ENCODE measurements around the gene AADACL4. TPM values are rescaled to one million over a fixed set of nuclear protein-coding genes. Genes with fewer than 3 reads are reported as not detected.

AADACL4 gene
- total and polyA plus RNA-seq, 10 of the 15 experiments (the other 5 are each of a cell fraction or from before 2014, with no cell fraction given): not detected

DNA sequence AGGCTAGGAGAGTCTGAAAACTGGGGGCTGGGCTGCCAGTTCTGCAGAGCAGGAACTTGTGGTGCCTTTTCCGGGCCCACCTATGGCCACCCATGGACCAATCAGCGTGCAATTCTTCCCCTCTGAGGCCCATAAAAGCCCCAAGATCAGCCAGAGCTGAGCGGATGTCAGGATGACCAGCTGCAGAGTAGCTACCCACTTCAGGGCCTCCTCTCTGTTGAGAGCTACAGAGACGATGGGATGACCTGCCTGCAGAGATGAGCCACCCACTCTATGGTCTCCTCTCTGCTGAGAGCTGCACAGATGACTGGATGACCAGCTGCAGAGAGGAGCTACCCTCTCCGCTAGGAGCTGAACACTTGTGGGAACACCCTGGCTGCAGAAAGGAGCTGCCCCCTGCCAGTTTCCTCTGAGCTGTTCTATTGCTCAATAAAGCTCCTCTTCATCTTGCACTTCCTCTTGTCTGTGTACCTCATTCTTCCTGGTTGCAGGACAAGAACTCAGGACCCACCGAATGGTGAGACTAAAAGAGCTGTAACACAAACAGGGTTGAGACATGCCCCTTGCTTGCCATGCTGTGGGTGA, 12.8 kb upstream of the AADACL4 start:
- H3K36me3 ChIP-seq (ENCODE audit: control insufficient read depth in 2 of 2, insufficient read depth in 2 of 2, low read length in 1 of 2): no peaks in the 10 kb centered on the region
- H3K79me2 ChIP-seq (ENCODE audit: control insufficient read depth, insufficient read depth, low read length): no peaks in the 10 kb centered on the region
- TF ChIP-seq ZBTB4 (CRISPR knock-in tag; IDR thresholded peaks at IDR 0.05) (no peak), CBX3 (IDR thresholded peaks at IDR 0.05; ENCODE audit: borderline replicate concordance, low read depth) (no peak), ESRRA (IDR thresholded peaks at IDR 0.05; ENCODE audit: low read length) (no peak), TAF1 (IDR thresholded peaks at IDR 0.05; ENCODE audit: borderline replicate concordance, low read depth, low read length) (no peak), IKZF1 (conservative IDR thresholded peaks at IDR 0.05) (no peak), MTA3 (IDR thresholded peaks at IDR 0.05; ENCODE audit: borderline replicate concordance, low read length) (no peak), YY1 (IDR thresholded peaks at IDR 0.05; ENCODE audit: low read depth, low read length) (no peak), RELB (IDR thresholded peaks at IDR 0.05; ENCODE audit: low read depth) (no peak), BCL11A (IDR thresholded peaks at IDR 0.05; ENCODE audit: low read depth, low read length) (no peak)
- no TSS peak for BruUV-seq (replicated peaks)
- WGBS (ENCODE audit: insufficient coverage, insufficient replicate concordance, low lambda C conversion rate, missing lambda C conversion rate): 25% methylated on average over 6 of the region's 6 CpGs
- in situ Hi-C loops (cut with MboI) (no loop called here), intact Hi-C loops (cut with micrococcal nuclease; ENCODE audit: unreplicated experiment) (no loop called here)
- ChIA-PET CTCF (no interaction called here), POLR2A (no interaction called here), SMC1A (ENCODE audit: uncharacterized antibody, unreplicated experiment) (interaction anchor here (0.7 kb wide), 1 partner anchor 28 kb away, joined by 3 read pairs; no protein-coding TSS in a partner anchor), RAD21 (ENCODE audit: unreplicated experiment) (no interaction called here)
- DNase-seq (ENCODE audit: low read depth, low spot score) (no peak), ATAC-seq (no peak), FAIRE-seq (no peak)
- H3K4me3 ChIP-seq: no peak overlapping the region
- H3K9ac ChIP-seq (ENCODE audit: control insufficient read depth, insufficient read depth, low read length): no peak overlapping the region
- H3K27ac ChIP-seq (ENCODE audit: control insufficient read depth, insufficient read depth): no peak overlapping the region
- no peaks in the 10 kb centered on the region; the same call in 2 of the 3 replicates for H3K9me3 ChIP-seq (replicated peaks; ENCODE audit: control insufficient read depth, insufficient read depth, low read length)
- H3K4me2 ChIP-seq (ENCODE audit: control insufficient read depth, insufficient read depth): no peak overlapping the region
- H3K4me1 ChIP-seq (ENCODE audit: control insufficient read depth, insufficient read depth, low read length): no peaks in the 10 kb centered on the region
- no peak overlapping the region for H2AFZ ChIP-seq (ENCODE audit: control insufficient read depth, low read depth, low read length)
- H4K20me1 ChIP-seq (ENCODE audit: control insufficient read depth, insufficient read depth): no peaks in the 10 kb centered on the region
- H3K27me3 ChIP-seq (replicated peaks in 1 of 2; ENCODE audit: control insufficient read depth in 2 of 2, insufficient read depth in 2 of 2, low read length in 1 of 2): no peaks in the 10 kb centered on the region

Data from GM12878 (cell line).